HG03457 (cell line): Measurements from ENCODE around the gene GPR146.
"Not testable (repeated sequence)": the region's sequence is repeated elsewhere in the genome, so short reads cannot be mapped to it uniquely, and the experiment has no call there.

Source experiments
- ATAC-seq: cut with Tn5 transposase; IDR thresholded peaks from one replicate; pipeline ENCODE4 v1.9.1; 2021; ENCODE audit warnings: moderate number of reproducible peaks; ENCODE audit not compliant: unreplicated experiment

GPR146 gene

GRCh38 chr7:1074018-1074417 lies 29.7 kb downstream of the GPR146 start:
- not testable (repeated sequence) for ATAC-seq

- no peak for ATAC-seq
These were observed 30.5 kb downstream of the GPR146 start for GRCh38 chr7:1074593-1075431.

- ATAC-seq: no peak
These were observed 32.1 kb downstream of the GPR146 start for GRCh38 chr7:1076184-1077072.

GRCh38 chr7:1078519-1078918 lies 34.2 kb downstream of the GPR146 start:
- ATAC-seq: no peak

GRCh38 chr7:1078985-1079384 lies 34.6 kb downstream of the GPR146 start:
- no peak for ATAC-seq

GRCh38 chr7:1079546-1079945 lies 35.2 kb downstream of the GPR146 start:
- no peak for ATAC-seq

GRCh38 chr7:1080252-1080920 lies 36.0 kb downstream of the GPR146 start:
- ATAC-seq: no peak

- ATAC-seq: no peak
These were observed 36.5 kb downstream of the GPR146 start for GRCh38 chr7:1080921-1081255.

GRCh38 chr7:1081336-1081735 lies 37.0 kb downstream of the GPR146 start:
- ATAC-seq: no peak

- ATAC-seq: no peak
These were observed 37.6 kb downstream of the GPR146 start for GRCh38 chr7:1081931-1082401.

- no peak for ATAC-seq
These were observed 39.6 kb downstream of the GPR146 start for GRCh38 chr7:1083729-1084657.

- ATAC-seq: no peak
These were observed 40.9 kb downstream of the GPR146 start for GRCh38 chr7:1085266-1085665.

- ATAC-seq: no peak
These were observed 41.6 kb downstream of the GPR146 start for GRCh38 chr7:1085910-1086421.

- ATAC-seq: no peak
These were observed 42.5 kb downstream of the GPR146 start for GRCh38 chr7:1086588-1087464.

- ATAC-seq: no peak
These were observed 43.1 kb downstream of the GPR146 start for GRCh38 chr7:1087465-1087814.

GRCh38 chr7:1087952-1088920 lies 43.9 kb downstream of the GPR146 start, which contains the start of gene GPER1:
Gene GPER1 (plus strand): TSS chr7:1088113. CDS start chr7:1091729, 3,616 bp downstream.
- ATAC-seq: no peak

GRCh38 chr7:1090236-1090635 lies 45.9 kb downstream of the GPR146 start:
- ATAC-seq: no peak
